HuH-7.5 (cell line): ENCODE measurements around the gene ENTPD7.

Experiments used
- DNase-seq: peaks from one replicate; pipeline ENCODE4 v3.0.0; 2011; ENCODE audit warnings: low spot score

ENTPD7 gene

GRCh38 chr10:99648717-99649116 lies 10.6 kb upstream of the ENTPD7 start:
- DNase-seq = no peak

GRCh38 chr10:99652800-99653390 lies 6.4 kb upstream of the ENTPD7 start:
- no peak for DNase-seq

GRCh38 chr10:99654390-99655175 lies 4.7 kb upstream of the ENTPD7 start:
- DNase-seq = no peak

- DNase-seq = no peak
Observed at GRCh38 chr10:99656199-99657064, 2.9 kb upstream of the ENTPD7 start.

- DNase-seq = no peak
Observed at GRCh38 chr10:99658622-99659030, 683 bp upstream of the ENTPD7 start.

GRCh38 chr10:99659868-99660366 lies 608 bp downstream of the ENTPD7 start:
- no peak for DNase-seq

GRCh38 chr10:99660662-99661376 lies 1.5 kb downstream of the ENTPD7 start:
- DNase-seq = no peak

- no peak for DNase-seq
Observed at GRCh38 chr10:99661377-99661763, 2.1 kb downstream of the ENTPD7 start.

GRCh38 chr10:99665304-99665703 lies 6.0 kb downstream of the ENTPD7 start:
- DNase-seq = no peak

- no peak for DNase-seq
Observed at GRCh38 chr10:99667108-99667751, 7.9 kb downstream of the ENTPD7 start.

- DNase-seq = no peak
Observed at GRCh38 chr10:99671386-99671785, 12.1 kb downstream of the ENTPD7 start.

GRCh38 chr10:99672884-99673283 lies 13.6 kb downstream of the ENTPD7 start:
- DNase-seq = no peak

- no peak for DNase-seq
Observed at GRCh38 chr10:99673492-99673891, 14.2 kb downstream of the ENTPD7 start.

- no peak for DNase-seq
Observed at GRCh38 chr10:99674762-99675161, 15.5 kb downstream of the ENTPD7 start.

GRCh38 chr10:99676426-99676825 lies 17.1 kb downstream of the ENTPD7 start:
- DNase-seq = no peak

- DNase-seq = no peak
Observed at GRCh38 chr10:99676895-99677294, 17.6 kb downstream of the ENTPD7 start.

- no peak for DNase-seq
Observed at GRCh38 chr10:99678921-99679320, 19.6 kb downstream of the ENTPD7 start.

GRCh38 chr10:99681553-99681952 lies 22.2 kb downstream of the ENTPD7 start:
- DNase-seq = no peak

- DNase-seq = no peak
Observed at GRCh38 chr10:99682032-99682431, 22.7 kb downstream of the ENTPD7 start.

- DNase-seq = no peak
Observed at GRCh38 chr10:99682752-99683151, 23.4 kb downstream of the ENTPD7 start.

- no peak for DNase-seq
Observed at GRCh38 chr10:99685597-99685967, 26.3 kb downstream of the ENTPD7 start.

- DNase-seq = no peak
Observed at GRCh38 chr10:99689461-99689860, 30.2 kb downstream of the ENTPD7 start.
